ENCODE data around the gene LONRF2.

Gene LONRF2

DNA sequence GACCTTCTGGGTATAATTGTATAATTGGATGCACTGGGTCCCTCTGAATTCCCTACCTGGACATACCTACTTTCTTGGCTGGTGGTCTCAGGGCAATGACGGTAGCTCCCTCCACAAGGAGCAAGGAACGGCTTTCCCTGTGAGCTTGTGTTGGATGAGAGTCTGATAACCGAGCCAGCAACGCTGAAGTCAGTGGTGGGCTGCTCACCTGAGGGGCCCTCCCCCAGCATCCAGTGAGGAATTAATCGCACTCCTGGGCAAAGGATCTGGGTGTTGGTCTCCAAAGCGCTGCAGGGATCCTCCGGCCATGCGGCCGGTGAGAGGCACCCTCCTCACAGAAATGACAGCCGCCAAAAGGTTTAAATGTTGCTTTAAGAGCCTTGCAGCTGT, 47.1 kb downstream of the LONRF2 start:
- no peaks in the 10 kb centered on the region; the same call in 1 of the 2 replicates for H3K9me3 ChIP-seq (ENCODE audit: insufficient read depth, low read length)

DNA sequence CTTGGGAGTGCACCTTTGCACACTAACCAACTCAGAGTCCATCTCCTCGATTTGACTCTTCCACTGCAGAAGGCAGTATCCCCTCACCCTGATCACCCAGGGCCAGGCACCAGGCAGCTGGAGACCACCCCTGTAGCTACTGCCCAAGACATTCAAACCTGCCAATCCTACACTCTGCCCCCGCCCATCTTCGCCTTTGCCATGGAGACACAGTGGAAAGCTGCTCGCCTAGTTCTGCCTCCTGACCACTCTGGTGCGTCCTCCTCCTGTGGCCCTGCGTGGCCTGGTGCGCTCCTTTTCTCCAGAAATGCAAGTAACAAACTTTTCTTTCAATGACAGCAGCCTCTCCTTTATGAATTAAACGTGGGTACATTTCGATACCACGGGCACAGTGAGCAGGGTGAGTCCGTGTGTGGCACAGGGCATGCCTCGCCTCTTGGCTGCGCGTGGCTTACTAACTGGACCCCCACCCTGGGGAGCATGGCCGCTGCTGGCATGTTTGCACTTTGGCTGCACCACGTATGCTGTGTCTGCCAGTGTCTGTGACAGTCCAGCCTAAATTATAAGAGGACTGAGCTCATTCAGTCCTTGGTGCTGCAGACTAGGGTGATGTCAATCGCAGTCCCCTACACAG, 47.6 kb downstream of the LONRF2 start:
- TF ChIP-seq ZNF274 (IDR thresholded peaks at IDR 0.05; ENCODE audit: low read depth, low read length): no peak
- DNase-seq (ENCODE audit: low read depth, low spot score): no peak
- Histone ChIP-seq H3K36me3 (ENCODE audit: insufficient read depth, insufficient read length, low read length) (no peaks in the 10 kb centered on the region), H3K27me3 (ENCODE audit: insufficient read depth, insufficient read length) (no peaks in the 10 kb centered on the region), H3K4me3 (ENCODE audit: insufficient read length, low read depth) (no peak overlapping the region), H3K9ac (ENCODE audit: insufficient read length, low read depth) (peak overlapping the region; percentile 34), H3K4me1 (ENCODE audit: insufficient read depth, insufficient read length) (peaks cover 9% of the 10 kb centered on the region), H3K9me3 (ENCODE audit: insufficient read depth, low read length) (no peaks in the 10 kb centered on the region; the same call in 1 of the 2 replicates)

More for the DNA sequence above, 47.1 kb downstream of the LONRF2 start:
- no peaks in the 10 kb centered on the region for H3K36me3 ChIP-seq (ENCODE audit: insufficient read depth, insufficient read length, low read length)
- no peak for TF ChIP-seq YY1 (IDR thresholded peaks at IDR 0.05; ENCODE audit: insufficient read depth, insufficient read length)
- no peak for TF ChIP-seq SUZ12 (IDR thresholded peaks at IDR 0.05; ENCODE audit: extremely low read depth, insufficient read depth, insufficient read length)
- no peak for TF ChIP-seq ZNF274 (IDR thresholded peaks at IDR 0.05; ENCODE audit: low read depth, low read length)
- H3K27me3 ChIP-seq (ENCODE audit: insufficient read depth, insufficient read length): no peaks in the 10 kb centered on the region
- no peak for DNase-seq (ENCODE audit: low read depth, low spot score)
- no peak overlapping the region for H3K4me3 ChIP-seq (ENCODE audit: insufficient read length, low read depth)
- H3K4me1 ChIP-seq (ENCODE audit: insufficient read depth, insufficient read length): peaks cover 14% of the 10 kb centered on the region
- H3K9ac ChIP-seq (ENCODE audit: insufficient read length, low read depth): peak overlapping the region; percentile 34

DNA sequence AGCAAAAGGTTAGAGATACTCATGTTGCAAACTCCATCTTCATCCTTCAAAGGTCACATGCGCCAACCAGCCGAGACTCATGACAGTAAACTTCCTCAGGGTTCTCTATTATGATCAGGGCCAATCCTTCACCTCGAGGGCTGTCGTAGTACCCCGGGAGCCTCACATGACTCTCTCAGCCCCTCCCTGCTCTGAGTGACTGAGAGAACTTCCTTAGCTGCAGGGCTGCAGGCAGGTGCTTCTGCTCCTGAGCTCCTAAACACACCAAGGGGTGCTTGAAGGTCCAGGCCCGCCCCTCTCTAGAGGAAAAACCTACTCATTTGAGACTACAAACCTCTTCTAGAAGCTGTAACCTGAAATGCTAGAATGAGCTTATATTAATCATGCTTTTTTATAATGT, 48.2 kb downstream of the LONRF2 start:
- Histone ChIP-seq H3K4me1 (ENCODE audit: insufficient read depth, insufficient read length) (peaks cover 7% of the 10 kb centered on the region), H3K27me3 (ENCODE audit: insufficient read depth, insufficient read length) (no peaks in the 10 kb centered on the region), H3K4me3 (ENCODE audit: insufficient read length, low read depth) (no peak overlapping the region), H3K9ac (ENCODE audit: insufficient read length, low read depth) (no peak overlapping the region), H3K36me3 (ENCODE audit: insufficient read depth, insufficient read length, low read length) (no peaks in the 10 kb centered on the region), H3K9me3 (ENCODE audit: insufficient read depth, low read length) (no peaks in the 10 kb centered on the region; the same call in 1 of the 2 replicates)
- TF ChIP-seq SUZ12 (IDR thresholded peaks at IDR 0.05; ENCODE audit: extremely low read depth, insufficient read depth, insufficient read length): no peak
- no peak for TF ChIP-seq YY1 (IDR thresholded peaks at IDR 0.05; ENCODE audit: insufficient read depth, insufficient read length)
- no peak for TF ChIP-seq ZNF274 (IDR thresholded peaks at IDR 0.05; ENCODE audit: low read depth, low read length)
- DNase-seq (ENCODE audit: low read depth, low spot score): no peak

- TF ChIP-seq ZNF274 (IDR thresholded peaks at IDR 0.05; ENCODE audit: low read depth, low read length): no peak
- TF ChIP-seq YY1 (IDR thresholded peaks at IDR 0.05; ENCODE audit: insufficient read depth, insufficient read length): no peak
- TF ChIP-seq SUZ12 (IDR thresholded peaks at IDR 0.05; ENCODE audit: extremely low read depth, insufficient read depth, insufficient read length): no peak
- DNase-seq (ENCODE audit: low read depth, low spot score): no peak
Observed at GRCh38 chr2:100273387-100273786, 48.9 kb downstream of the LONRF2 start.

GRCh38 chr2:100272841-100273329, 49.4 kb downstream of the LONRF2 start:
- H3K36me3 ChIP-seq (ENCODE audit: insufficient read depth, insufficient read length, low read length): no peaks in the 10 kb centered on the region
- no peak for TF ChIP-seq ZNF274 (IDR thresholded peaks at IDR 0.05; ENCODE audit: low read depth, low read length)
- no peak for TF ChIP-seq SUZ12 (IDR thresholded peaks at IDR 0.05; ENCODE audit: extremely low read depth, insufficient read depth, insufficient read length)
- no peak for TF ChIP-seq YY1 (IDR thresholded peaks at IDR 0.05; ENCODE audit: insufficient read depth, insufficient read length)
- no peaks in the 10 kb centered on the region; the same call in 1 of the 2 replicates for H3K9me3 ChIP-seq (ENCODE audit: insufficient read depth, low read length)
- H3K4me1 ChIP-seq (ENCODE audit: insufficient read depth, insufficient read length): peaks cover 7% of the 10 kb centered on the region
- no peak overlapping the region for H3K4me3 ChIP-seq (ENCODE audit: insufficient read length, low read depth)
- no peak for DNase-seq (ENCODE audit: low read depth, low spot score)
- no peaks in the 10 kb centered on the region for H3K27me3 ChIP-seq (ENCODE audit: insufficient read depth, insufficient read length)
- H3K9ac ChIP-seq (ENCODE audit: insufficient read length, low read depth): no peak overlapping the region

More at GRCh38 chr2:100273387-100273786, 48.9 kb downstream of the LONRF2 start:
- no peak overlapping the region for H3K4me3 ChIP-seq (ENCODE audit: insufficient read length, low read depth)
- H3K36me3 ChIP-seq (ENCODE audit: insufficient read depth, insufficient read length, low read length): no peaks in the 10 kb centered on the region
- no peak overlapping the region for H3K9ac ChIP-seq (ENCODE audit: insufficient read length, low read depth)
- peaks cover 7% of the 10 kb centered on the region for H3K4me1 ChIP-seq (ENCODE audit: insufficient read depth, insufficient read length)
- H3K9me3 ChIP-seq (ENCODE audit: insufficient read depth, low read length): no peaks in the 10 kb centered on the region; the same call in 1 of the 2 replicates
- no peaks in the 10 kb centered on the region for H3K27me3 ChIP-seq (ENCODE audit: insufficient read depth, insufficient read length)

DNA sequence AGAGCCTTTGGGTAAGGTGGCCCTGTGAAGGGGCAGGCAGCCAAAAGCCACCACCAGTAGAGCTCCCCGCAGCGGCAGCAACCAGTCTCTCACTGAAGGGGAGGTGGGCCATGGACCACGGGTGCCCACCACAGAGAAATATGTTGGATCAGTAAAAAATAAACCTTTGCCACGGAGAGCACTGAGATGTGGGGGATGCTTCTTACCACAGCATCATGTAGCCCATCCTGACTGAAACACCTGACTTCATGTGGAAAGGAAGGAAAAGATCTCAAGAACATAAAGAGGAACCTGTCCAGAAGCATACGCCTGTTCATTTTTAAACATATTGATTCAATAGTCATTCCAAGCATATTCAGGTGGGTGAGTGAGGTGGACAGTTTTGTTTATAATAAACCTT, 51.1 kb downstream of the LONRF2 start:
- Histone ChIP-seq H3K4me3 (ENCODE audit: insufficient read length, low read depth) (no peak overlapping the region), H3K9ac (ENCODE audit: insufficient read length, low read depth) (no peak overlapping the region), H3K4me1 (ENCODE audit: insufficient read depth, insufficient read length) (peaks cover 7% of the 10 kb centered on the region), H3K27me3 (ENCODE audit: insufficient read depth, insufficient read length) (no peaks in the 10 kb centered on the region), H3K36me3 (ENCODE audit: insufficient read depth, insufficient read length, low read length) (no peaks in the 10 kb centered on the region), H3K9me3 (ENCODE audit: insufficient read depth, low read length) (no peaks in the 10 kb centered on the region; the same call in 1 of the 2 replicates)
- DNase-seq (ENCODE audit: low read depth, low spot score): no peak
- TF ChIP-seq SUZ12 (IDR thresholded peaks at IDR 0.05; ENCODE audit: extremely low read depth, insufficient read depth, insufficient read length) (no peak), ZNF274 (IDR thresholded peaks at IDR 0.05; ENCODE audit: low read depth, low read length) (no peak), YY1 (IDR thresholded peaks at IDR 0.05; ENCODE audit: insufficient read depth, insufficient read length) (no peak)

DNA sequence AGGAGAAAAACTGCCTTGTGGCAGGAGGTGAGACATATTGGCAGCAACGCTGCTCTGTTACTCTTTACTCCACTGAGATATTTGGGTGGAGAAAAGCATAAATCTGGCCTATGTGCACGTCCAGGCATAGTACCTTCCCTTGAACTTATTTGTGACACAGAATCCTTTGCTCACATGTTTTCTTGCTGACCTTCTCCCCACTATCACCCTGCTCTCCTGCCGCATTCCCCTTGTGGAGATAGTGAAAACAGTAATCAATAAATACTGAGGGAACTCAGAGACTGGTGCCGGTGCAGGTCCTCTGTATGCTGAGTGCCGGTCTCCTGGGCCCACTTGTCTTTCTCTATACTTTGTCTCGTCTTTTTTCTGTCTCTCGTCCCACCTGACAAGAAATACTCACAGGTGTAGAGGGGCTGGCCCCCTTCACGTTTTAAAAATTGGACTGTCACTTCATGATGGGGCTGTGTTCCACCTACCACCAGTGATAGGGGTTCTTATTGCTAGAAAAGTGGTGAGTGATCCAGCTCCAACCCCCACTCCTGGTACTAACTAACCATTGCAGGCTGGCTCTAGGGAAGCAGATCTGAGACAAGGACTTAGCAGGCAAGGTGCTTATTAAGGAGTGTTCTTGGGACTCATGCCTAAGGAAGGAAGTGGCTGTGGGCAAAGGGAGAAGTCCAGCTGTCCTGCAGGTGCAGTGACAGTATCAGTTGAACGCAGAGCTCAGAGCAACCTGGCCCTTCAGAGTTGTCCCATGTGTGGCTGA, 51.7 kb downstream of the LONRF2 start:
- H3K27me3 ChIP-seq (ENCODE audit: insufficient read depth, insufficient read length): no peaks in the 10 kb centered on the region
- no peak overlapping the region for H3K4me3 ChIP-seq (ENCODE audit: insufficient read length, low read depth)
- no peaks in the 10 kb centered on the region; the same call in 1 of the 2 replicates for H3K9me3 ChIP-seq (ENCODE audit: insufficient read depth, low read length)
- no peak for DNase-seq (ENCODE audit: low read depth, low spot score)
- no peaks in the 10 kb centered on the region for H3K36me3 ChIP-seq (ENCODE audit: insufficient read depth, insufficient read length, low read length)
- peaks cover 5% of the 10 kb centered on the region for H3K4me1 ChIP-seq (ENCODE audit: insufficient read depth, insufficient read length)
- TF ChIP-seq SUZ12 (IDR thresholded peaks at IDR 0.05; ENCODE audit: extremely low read depth, insufficient read depth, insufficient read length) (no peak), YY1 (IDR thresholded peaks at IDR 0.05; ENCODE audit: insufficient read depth, insufficient read length) (no peak)
- no peak overlapping the region for H3K9ac ChIP-seq (ENCODE audit: insufficient read length, low read depth)
